Measurements from ENCODE around the gene GPR139.

Gene GPR139

DNA sequence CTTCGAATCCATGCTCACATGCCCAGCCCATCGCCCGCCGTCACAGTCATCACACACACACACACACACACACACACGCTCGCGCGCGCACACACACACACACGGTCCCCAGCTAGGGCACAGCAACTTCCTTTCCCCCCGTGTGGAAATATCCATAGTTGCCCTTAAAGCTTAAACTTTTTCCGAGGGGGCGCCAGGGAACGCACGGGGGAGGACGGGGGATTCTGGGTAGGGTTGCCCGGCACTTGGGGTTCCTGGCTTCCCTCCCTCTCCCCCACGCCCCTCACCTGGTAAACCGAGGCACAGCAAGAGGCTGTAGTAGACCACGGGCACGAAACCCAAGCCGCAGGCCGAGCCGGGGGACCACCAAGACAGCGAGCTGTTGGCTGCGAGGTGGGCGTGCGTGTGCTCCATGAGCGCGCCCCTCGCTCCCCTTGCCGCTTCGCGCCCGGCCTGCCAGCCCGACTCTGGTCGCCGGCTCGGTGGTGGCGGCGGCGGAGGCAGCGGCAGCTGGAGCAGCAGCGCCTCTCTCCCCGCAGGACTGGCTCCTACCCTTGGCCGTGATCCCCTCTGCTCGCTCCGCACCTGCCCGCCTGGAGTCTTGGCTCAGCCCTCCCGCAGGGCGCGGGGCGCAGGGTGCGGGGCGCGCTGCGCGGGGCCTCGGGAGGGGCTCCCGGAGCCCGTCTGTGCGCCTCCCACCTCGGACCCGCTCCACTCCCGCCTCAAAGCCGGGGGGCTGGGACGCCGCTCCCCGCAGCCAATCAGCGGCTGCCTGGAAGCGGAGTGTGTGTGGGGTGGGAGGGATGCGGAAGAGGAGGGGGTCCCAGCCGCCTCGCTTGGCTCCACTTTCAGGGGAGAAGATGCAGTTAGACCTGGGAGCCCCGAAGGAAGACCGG, at the start of gene GPR139:
TSS of gene GPR139 (minus strand) at position 688 of the 896 bp plus-strand sequence. CDS start at position 414, 274 bp downstream.
- no peak for DNase-seq

DNA sequence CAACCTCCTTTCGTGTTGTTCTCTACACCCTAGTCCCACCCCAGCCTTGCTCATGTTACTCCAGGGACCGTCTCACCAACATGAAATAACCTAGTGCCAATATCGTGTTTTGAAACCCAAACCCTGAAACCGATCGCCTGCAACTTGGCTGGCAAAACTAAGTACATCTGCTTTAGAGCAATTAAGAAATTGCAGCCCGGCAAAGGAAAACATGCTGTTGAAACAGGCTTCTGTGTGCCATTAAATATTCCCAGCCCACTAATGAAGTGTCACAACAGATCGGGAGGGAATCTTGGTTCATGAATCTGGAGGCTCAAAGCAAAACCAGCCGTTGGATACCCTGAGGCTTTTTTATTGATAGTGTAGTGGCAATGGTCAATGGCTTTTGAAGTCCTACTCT, 48.3 kb upstream of the GPR139 start:
- DNase-seq = no peak

DNA sequence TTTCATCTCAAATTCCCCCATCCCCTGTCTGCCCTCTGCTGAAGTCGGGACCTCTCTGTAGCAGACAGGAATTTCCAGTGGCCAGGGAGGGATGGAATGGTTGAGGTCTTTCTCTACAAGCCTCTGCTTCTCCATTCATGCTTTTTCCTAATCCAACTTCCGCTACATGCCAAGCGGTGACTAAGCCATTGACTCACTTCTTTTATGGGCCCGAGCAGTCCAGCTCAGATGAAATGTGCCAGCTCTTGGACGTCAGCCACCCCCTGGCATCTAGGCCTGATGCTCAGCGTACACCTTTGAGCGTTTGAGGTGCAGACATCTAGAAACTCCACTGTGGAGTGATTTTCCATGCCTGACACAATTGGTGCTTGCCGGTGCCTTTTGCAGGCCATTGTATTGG, 40.7 kb upstream of the GPR139 start:
- no peak for DNase-seq

DNA sequence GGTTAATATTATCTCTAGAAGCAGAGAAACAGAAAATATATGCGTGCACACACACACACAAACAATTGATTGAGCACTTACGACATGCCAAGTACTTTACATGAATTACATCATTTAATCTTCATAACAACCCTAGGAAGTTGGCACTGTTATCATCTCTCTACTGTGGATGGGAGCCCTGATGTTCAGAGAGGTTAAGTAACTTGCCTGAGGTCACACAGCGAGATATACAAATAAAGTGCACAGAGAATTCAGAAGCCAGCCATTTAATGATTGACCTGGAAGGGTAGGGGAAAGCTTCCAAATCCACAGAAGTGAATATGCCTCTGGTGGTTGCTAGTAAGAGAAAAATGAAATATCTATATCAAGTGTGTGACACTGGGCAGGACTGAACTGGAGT, 37.5 kb upstream of the GPR139 start:
- no peak for DNase-seq

DNA sequence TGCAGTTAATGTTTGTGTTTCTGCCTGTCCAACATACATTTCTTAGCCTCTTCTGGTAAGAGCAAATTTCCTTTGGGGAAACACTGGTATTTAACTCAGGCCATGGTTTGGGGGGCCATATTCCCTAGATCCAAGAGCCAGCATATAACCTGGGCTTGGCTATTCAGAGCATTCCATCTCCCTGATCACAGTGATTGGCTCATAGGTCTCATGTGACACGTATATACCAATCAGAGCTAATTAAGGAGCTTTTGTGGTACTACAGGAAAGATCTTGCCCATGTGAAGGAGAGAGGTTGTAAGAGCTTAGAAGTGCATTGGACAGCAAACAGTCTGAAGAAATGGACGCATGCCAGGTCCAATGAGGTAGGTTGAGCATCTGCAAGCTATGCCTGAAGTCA, 33.4 kb upstream of the GPR139 start:
- no peak for DNase-seq

DNA sequence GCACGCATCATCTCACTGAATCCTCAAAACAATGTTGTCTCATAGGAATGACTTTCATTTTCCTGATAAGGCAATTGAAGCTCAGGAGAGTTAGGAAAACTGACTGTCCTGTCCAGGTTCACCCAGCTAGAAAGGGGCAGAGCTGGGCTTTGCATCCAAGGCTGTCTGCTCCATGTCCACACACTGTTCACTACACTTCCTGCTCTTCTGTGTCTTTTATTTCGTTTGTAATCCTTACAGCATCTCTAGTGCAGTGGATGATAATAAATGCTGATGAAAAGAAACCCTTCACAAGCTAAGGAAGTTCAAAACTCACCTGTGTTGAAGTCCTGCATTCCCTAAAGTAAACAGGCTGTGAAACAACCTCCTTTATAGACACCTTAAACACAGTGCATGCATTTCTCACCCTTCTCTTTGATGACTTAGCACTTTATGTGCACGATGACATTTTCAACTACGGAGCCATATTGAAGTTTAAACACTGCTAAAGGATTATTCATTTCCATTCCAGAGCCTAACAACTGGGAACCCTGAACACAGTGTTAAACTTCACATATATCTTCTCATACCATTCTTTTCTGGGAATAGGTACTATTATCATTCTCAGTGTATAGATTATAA, 31.0 kb upstream of the GPR139 start:
- no peak for DNase-seq

DNA sequence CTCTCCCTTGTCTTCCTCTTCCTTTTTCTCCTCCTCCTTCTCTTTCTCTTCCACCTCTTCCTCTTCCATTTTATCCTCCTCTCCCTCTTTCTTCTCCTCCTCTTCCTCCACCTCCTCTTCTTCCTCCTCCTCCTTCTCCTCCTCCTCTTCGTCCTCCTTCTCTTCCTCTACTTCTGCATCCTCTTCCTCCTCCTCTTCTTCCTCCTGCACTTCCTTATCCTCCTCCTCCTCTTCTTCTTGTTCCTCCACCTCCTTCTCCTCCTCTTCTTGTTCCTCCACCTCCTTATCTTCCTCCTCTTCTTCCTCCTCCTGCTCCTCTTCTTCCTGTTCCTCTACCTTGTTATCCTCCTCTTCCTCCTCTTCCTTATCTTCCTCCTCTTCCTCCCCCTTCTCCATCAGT, 28.8 kb upstream of the GPR139 start:
- no peak for DNase-seq

DNA sequence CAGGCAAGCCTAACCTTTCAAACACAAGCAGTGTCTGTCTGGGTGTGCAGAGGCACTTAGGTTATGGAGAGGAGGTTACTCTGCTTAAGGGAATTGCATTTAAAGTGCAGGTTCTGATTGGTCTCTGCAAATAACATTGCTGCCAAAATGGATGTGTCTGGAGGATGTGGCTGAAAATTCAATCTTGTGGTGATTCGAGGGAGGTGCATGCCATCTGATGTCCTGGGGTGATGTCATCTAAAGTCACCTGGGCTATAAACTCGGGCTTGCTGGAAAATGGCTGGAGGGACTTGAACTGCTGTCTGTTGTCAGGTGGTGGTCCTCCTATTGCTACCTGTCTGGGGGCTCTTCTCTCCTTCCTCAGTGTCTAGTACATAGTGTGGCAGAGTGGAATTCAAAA, 28.3 kb upstream of the GPR139 start:
- no peak for DNase-seq

DNA sequence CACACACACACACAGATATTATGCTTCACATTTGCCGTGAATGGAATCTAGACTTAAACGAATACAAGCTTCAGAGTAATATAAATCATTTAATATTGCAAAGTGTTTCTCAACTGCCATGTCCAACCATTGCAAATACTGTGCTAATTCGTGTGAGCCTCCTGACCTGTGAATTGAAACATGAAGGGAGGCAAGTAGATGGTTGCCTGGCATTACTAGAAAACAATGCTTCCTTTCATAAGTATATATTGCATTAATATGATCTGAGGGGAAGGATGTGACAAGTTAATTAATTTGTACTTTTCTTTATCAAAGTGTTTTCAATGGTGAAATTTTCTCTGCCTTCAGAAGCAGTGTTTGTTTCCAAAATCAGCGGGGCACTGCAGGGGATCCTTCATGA, 25.7 kb upstream of the GPR139 start:
- no peak for DNase-seq

DNA sequence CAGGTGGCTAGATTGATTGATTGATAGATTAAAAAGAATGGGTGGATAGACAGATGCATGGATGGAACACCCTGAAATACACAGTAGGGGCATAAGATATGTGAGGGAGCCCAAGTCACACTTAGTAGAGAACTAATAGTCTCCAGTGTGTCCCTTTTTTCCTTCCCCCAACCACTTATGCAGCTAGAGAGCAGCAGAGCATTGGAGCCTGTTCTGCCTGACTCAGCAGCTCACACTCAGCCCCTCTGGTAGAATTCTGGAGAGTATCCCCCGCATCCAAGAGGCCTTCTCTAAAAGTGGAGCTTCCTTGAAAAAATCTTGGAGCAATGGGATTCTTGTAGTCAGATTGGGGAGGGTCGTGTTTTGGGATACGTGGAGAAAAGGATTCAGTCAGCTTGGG, 20.5 kb upstream of the GPR139 start:
- DNase-seq = no peak

DNA sequence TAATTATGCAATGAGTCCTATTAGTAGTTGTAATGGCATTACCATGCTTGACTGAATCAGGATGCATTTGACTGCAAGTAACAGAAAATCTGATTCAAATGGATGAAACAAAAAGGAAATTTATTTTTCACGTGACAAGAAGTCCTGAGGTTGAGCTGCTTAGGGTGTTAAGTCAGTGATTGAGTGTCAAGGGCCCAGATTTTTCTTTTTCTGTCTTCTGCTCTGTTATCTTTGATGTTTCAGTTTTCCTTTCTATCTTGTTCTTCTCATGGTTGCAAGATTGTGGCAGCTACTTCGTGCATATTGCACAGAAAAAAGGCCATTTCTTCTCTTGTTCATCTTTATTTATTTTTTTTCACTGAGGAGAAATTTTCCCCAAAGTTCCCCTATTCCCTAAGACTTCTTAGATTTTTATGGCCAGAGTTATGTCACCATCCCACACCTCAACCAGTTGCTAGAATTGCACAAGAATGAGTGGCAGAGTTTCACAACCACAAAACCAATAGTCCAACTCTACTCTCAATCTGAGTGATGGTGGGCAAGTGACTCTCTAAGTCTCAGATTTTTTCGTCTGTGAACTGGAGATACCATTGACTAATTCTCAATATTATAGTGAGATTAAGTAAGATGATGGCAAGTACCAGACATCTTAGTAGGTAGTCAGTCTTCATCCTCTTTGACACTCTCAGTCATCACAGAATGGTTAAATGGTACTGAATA, 15.7 kb upstream of the GPR139 start:
- DNase-seq = no peak

DNA sequence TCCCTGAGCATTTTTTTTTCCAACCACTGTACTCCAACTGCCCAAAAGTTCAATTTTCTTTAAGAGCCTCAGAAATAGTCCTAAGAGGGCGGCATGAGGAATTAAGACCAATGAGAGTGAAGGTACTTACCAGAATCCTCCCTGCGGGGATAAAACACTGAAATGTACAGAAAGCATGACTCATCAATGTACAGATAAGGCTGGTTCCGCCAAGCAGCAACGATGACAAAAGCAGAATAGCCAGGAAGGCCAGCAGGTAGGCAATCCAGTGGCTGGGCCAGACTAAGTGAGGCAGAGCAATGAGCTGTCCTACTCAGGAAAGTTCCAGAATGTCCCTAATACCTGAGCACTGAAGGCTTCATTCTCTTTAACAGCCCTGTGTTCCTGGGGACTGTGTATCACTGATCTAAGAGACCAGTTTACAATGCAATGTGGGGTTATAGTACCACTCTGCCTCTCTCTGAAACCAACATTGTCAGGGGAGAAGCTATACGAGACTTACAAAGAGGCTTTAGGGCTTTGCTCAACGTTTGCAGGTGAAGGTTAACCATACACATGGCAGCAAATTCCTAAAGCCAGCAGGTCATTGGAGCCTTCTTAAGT, 11.0 kb upstream of the GPR139 start:
- DNase-seq = no peak

DNA sequence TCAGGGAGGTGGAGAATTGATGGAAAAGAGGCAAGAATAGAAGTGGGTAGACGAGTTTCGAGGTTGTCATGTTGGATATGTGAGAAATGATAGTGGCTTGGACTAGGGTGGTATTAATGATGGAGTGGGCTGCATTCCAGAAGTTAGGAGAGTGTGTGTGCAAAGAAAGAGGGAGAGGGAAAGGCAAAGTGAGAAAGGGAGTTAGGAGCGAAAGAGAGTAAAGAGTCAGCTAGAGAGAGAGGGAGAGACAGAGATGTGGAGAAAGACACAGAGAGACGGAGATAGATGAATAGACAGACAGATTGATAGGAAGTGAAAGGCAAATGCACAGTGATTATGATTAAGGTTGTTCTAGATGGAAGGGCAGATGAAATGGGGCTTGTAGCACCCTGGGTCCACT, 5.4 kb upstream of the GPR139 start:
- DNase-seq = no peak

DNA sequence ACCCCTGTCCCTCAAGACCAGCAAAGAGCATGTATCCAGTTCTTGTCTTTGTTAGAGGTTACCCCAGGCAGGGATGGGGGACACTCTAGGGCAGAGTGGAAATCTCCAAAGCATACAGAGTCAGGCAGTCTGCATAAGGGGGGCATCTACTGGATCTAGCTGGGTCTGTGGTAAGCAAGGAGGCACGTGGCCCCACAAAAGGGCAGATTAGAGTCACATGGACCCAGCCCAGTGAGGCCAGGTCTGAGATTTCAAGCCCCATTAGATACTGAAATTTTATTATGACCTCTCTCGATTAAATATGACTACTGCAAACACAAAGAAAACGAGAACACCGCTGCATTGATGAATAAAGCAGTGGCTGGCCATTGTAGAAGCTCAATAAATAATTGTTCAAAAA, 1.6 kb upstream of the GPR139 start:
- DNase-seq = no peak

DNA sequence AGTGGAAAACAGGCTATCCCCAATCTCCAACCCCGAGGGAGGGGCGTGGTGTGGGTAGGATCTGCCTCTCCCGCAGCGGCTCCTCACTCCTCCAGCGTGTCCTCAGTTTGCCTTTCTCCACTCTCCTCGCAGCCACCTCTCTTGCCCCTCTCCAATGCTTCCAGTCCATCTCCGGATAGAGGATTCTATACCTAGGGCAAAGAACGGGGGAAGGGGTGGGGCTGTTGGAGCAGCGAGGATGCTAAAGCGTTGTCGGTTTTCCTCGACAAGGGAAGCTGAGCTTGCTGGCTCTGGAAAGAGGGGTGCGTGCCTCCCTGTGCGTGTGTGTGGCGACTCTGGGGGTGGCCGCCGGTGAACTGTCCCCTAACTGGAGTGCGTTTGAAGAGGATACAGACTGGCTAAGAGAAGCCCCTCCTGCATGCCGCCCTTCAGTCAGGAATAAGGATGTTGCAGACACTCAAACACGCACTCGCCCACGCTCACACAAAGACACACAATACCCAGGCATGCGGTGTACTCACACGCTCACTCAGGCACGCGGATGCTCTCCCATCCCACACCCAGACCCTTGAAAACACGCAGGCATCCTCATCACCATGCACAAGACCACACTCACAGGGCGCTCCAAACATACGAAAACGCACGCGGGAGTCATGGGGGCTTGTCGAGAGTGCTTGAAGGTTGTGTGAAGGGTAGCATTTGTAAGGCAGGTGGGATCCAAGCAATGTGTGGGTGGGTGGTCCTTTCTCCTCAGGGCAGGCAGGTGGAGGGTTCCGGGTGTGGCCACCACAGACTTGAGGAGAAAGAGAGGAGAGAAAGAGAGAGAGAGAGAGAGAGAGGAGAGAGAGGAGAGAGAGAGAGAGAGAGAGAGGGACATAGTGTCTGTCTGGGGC, 655 bp upstream of the GPR139 start:
- no peak for DNase-seq

DNA sequence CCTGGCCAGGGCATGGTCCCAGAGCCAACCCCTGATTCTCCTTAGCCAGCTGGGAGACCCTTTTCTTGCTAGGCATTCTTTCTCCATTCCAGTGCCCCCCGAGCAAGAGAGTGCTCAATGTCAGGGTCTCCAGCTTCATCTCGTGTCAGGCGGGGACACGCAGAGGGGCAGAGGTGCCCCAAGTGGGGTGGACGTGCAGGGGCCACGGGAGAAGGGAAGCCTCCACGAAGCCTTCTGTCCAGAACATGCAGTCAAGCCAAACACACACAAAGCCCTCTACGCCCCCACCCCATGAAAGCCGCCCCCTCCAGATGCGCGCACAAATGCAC, 852 bp downstream of the GPR139 start:
- no peak for DNase-seq

DNA sequence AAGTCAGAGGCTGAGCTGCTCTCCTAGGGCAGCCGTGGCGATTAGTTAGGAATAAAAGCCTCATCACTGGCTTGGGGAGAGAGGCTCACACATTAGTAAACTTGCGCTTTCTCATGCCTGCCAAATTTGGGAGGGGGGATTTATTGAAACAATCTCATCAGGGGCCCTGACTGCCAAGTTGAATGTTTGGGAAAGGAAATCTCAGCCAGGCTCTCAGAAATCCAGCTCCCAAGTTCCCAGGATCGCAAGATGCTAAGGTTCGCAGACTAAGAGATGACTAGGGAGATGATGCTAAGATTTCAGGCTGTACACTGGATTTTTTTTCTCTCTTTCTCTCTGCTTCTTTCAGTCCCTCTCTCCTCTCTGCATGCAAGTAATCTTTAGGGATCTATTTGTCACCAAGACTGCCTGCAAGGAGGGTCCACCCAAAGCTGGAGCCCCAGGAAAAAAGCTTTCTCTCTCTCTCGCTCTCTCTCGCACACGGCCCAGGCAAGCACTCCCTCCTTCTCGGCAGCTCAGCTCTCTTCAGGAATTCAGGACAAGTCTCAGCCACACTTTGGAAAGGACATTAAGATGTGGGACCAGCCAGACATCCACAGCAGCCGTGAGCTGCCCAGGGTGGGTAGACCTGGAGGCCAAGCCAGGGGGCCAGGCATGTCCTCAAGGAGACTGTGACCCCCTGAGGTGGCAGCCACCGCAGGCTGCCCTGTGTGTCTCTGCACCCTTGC, 1.4 kb downstream of the GPR139 start:
- DNase-seq = no peak

DNA sequence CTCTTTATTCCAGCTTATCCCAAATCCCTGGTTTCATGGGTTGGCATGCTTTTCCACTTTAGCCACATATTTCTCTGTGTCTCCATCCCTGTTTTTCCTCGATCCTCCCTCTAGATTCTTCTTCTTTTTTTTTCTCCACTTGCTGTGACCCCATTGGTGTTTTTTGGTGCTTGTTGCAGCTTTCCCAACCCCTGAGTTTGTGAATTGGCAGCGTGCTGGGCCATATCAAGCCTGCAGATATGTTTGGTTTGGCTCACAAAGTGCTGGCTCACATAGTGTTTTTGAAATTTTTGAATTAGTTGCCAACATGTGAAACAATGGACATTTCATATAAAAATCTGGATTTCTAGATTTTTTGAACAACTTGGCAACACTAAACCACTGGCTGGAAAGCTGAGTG, 8.8 kb downstream of the GPR139 start:
- no peak for DNase-seq

DNA sequence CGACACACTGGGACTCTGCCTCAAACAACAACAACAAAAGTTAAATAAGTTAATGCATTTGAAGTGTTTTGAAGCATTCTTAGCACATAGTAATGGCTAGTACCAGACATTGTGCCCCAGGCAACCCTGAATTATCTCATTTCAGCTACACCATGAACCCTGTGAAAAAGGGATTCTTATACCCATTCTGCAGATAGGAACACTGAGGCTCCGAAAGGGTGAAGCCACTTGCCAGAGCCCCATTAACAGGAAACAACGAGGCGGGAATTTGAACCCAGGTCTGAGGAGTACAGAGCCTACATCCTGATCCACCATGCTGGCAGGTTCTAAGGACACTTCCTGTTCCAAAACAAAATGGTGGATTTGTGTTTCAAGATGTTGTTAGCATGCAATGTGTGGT, 9.2 kb downstream of the GPR139 start:
- no peak for DNase-seq

DNA sequence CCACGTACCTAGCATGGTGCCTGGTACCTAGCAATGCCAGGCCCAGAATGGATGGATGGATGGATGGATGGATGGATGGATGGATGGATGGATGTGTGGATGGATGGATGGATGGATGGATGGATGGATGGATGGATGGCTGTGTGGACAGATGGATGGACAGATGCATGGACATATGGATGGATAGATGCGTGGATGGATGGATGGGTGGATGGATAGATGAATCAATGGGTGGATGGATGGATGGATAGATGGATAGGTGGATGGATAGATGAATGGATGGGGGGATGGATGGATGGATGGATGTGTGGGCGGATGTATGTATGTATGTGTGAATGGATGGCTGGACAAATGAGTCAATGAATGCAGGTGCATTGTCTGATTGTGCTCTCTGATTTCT, 12.6 kb downstream of the GPR139 start:
- DNase-seq = no peak

DNA sequence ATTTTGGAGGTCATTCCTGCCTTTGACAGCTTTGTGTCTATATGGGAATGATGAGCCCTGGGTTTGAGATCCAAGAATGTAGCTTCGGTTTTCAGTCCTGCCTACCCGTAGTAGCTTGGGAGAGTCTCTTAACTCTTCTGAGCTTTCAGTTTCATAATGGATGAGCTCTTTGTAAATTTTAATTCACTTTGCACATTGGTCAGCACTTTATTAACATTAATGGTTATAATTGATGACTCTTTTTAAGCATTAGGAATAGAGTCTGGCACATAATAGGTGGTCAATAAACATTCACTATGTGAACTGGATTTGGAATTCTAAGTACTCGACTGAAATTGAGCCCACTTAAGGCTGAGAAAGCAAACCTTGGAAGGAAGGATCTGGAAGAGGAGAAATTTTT, 17.3 kb downstream of the GPR139 start:
- DNase-seq = no peak

DNA sequence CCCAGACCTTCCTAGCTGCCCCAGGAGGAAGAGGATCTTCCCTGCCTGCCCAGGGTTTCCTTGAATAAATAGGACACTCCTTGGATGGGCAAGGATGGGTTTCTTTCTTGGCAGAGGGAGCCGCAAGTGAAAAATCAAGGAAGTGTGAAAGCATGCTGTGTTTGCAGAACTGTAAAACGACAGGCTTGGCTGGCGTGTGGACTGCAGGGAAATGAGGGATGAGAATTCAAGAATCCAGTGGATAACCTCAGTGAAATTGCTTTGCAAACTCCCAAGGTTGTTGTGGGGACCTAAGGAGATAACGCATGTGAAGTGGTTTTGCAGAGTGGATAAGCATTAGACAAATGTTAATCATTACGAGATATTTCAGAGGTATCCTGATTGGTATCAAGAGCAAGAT, 20.4 kb downstream of the GPR139 start:
- no peak for DNase-seq

Measured in activated CD8-positive, alpha-beta memory T cell treated with anti-CD3 and anti-CD28 coated beads, Interleukin-2, amount 50 U/mL, for 4 hours (primary cell).